DLD1 (cell line): ENCODE results near the gene LRFN5.
"Not testable (repeated sequence)": the region's sequence is repeated elsewhere in the genome, so short reads cannot be mapped to it uniquely, and the experiment has no call there.

Experiments used
- in situ Hi-C: cut with HindIII; loops from 2 replicates; pipeline ENCODE4 v1.10.0; 2017; ENCODE audit warnings: low sequenced_read_pairs

The LRFN5 gene

DNA sequence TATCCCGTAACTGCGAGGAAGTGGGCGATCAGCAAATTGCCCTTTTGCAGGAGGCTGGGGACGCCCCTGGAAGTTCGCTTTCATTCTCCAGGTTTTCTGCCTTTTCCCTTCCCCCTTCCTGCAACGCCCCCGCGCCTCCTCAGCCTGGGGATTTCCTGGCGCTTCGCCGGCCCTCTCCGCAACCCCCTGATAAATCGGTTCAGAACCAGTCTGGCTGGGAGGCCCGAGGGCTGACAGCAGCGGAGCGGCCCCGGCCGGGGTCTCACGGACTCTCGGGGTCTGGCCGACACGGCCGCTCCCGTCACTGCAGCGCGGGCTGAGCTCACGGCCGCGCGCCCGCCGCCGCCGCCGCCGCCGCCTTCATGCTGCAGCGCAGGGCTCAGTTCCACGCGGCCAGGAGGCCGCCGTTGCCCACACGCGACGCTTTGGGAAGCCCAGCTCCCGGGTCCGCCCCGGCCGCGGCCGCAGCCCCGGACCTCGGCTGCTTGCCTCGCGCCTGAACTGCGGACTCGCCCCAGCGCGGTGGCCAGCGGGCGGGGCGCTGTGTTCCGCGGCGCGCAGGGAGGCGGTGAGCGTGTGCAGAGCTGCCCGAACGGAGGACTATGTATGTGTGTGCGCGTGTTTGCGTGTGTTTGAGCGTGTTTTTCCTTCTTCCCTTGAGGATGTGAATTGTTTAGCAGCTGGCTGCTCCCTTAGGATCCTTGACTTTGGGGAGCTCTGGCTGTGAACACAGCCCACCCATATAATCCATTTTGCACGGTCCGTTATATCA lies at the start of gene LRFN5:
TSS of gene LRFN5 (plus strand) at position 345 of the 772 bp plus-strand sequence.
- in situ Hi-C loops, result no loop called here

DNA sequence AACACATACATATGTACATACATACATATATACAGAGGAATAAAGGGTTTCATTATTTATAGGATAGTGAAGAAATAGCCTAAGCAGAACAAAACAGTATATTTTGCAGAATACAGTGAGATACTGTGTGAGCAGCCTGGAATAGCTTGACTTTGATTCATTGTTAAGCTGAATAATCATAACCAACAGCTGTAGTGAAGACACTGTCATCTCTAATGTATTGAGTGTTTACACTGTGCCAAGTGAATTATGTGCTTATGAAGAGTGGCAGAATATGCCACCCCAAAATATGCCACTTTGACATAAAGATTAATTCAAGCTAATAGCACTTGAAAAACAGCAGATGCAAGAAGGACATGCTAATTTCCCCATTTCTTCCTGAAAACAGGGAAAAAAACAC lies 48.2 kb upstream of the LRFN5 start:
- in situ Hi-C loops, result no loop called here

DNA sequence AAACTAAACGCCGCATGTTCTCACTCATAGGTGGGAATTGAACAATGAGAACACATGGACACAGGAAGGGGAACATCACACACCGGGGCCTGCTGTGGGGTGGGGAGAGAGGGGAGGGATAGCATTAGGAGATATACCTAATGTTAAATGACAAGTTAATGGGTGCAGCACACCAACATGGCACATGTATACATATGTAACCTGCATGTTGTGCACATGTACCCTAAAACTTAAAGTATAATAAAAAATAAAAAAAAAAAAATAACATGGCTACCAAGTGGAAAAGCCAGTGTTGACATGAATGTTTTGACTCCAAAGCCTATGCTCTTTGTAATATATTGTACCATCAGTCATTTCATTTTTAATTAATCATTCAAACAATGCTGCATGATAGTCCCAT lies 39.8 kb upstream of the LRFN5 start:
- in situ Hi-C loops, result not testable (repeated sequence)

DNA sequence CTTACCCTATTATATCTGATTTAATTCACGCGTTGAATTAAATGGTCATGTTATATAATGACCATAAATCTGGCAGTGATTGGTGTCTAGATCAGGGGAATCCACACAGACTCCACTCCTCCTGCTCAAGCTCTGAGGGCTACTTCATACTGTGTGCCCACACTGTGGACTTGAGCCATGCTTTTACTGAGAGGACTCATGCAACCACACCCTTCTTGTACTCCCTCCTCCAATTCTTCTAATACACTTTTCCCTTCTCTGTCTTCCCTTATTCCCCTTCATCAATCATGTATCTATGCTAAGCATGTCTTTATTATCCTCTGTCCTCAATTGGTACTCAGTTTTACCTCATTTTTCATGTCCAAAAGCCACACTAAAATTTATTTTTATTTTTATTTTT lies 37.7 kb upstream of the LRFN5 start:
- in situ Hi-C loops, result no loop called here

DNA sequence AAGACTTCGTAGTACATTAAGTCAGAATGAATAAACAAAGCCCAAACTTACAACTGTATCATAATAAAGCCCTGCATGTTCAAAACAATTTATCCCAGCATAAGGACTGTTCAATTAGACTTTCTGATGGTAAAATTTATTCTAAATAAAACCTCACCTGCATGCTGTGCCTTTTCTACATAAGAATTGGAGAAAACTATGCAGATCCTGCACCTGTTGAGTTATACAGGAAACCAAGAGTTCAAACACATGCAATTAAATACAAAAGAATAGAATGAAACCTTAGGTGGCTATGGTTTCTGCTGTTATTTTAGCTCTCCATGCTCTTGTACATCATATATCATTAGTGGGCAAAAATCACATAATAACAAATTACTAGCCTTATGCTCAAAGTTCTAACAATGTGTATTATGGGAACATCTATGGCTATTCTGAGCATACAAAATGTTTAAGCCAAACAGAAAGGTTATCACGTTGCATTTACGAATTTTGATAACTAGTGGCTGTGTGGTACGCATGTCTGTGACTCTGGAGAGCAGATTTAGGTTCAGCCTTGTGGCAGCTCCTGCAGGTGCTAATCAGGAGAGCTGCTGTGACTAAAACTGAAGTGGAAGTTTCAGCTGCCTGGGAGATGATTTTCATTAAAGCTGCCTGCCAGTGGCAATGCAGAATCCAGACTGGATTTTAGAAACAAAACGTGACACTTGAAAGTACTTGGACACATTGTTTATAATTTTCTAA lies 36.1 kb upstream of the LRFN5 start:
- in situ Hi-C loops, result no loop called here

DNA sequence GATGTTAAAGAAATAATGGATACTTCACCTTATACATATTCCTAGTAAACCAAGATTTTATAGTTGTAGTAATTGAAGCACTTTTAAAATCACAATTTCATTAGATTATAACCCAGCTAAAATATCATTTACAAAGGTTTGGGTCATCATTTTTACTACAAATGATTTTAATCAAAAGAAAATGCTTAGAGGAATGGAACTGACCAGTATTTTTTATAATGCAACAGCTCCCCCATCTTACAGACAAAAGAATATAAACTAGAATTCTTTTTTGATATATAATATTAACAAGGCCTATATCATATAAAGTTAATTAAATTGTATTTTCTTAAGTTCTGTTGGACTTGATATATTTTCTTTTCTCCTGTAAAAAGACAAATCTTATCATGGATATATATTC lies 20.4 kb upstream of the LRFN5 start:
- in situ Hi-C loops, result no loop called here

DNA sequence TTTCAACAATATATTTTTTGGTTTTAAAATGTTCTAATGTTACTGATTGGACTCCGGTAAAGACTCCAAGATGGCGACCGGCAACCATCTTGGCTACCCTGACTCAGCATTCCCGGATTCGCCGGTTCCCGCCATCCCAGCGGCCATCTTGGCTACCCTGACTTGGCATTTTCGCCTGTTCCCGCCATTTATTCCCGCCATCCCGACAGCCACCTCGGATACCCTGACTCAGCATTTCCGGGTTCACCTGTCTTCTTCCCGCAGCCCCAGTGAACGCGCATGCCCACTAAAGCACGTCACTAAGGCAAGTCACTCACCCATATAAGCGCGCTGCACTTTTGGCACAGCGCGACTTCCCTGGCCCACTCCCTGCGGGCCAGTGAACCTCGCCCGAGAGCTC lies 9.0 kb upstream of the LRFN5 start:
- in situ Hi-C loops, result no loop called here

DNA sequence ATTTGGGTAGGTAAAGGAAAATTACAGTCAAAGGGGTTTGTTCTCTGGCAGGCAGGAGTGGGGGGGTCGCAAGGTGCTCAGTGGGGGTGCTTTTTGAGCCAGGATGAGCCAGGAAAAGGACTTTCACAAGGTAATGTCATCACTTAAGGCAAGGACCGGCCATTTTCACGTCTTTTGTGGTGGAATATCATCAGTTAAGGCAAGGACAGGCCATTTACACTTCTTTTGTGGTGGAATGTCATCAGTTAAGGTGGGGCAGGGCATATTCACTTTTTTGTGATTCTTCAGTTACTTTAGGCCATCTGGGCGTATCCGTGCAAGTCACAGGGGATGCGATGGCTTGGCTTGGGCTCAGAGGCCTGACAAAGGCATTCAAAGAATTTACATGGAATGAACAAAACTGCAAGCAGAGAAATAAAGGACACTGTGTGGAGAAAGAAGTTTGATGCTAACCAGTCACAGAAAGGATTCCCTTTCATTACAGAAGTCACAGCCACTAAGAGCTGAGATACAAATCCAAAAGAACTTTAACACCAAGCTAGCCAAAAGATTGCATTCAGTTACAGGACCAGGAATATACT lies 6.8 kb upstream of the LRFN5 start:
- in situ Hi-C loops, result not testable (repeated sequence)

DNA sequence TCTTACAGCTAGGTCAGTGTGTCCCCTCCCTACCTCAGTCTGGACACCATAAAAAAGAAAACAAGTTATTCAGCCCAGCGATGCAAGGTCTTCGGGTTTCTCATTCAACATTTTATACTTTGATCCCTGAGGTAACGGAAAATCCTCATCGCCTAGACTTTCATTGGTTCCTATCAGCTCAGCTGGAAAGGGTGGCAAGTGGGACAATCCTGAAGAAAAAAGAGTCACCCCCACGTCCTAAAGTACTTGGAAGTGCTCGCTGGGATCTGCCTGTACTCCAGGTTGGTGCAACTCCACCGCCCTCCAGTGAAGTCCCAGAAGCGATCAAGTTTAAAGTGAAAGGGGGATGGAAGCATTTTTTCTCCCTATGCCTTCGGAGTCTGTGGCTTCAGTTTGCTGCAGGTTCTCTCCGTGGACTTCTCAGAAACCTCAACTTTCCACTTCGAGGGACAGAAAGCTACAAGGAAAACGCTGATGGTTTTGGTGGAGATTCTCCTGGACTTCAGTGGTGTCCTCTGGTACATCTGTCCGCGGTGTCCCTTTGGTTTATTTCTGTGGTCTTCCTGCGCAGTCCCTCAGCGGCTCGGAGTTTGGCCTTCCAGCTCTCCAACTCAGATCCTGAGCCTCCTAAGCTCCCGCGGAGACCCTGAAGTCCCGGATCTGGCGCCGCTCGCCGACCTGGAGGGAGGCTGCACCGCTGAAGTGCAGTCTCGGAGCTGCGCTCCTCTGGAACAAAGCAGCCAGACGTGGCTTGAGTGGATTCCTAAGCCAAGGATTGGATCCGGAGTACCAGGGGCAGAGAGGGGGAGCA lies 1.8 kb upstream of the LRFN5 start:
- in situ Hi-C loops, result no loop called here

DNA sequence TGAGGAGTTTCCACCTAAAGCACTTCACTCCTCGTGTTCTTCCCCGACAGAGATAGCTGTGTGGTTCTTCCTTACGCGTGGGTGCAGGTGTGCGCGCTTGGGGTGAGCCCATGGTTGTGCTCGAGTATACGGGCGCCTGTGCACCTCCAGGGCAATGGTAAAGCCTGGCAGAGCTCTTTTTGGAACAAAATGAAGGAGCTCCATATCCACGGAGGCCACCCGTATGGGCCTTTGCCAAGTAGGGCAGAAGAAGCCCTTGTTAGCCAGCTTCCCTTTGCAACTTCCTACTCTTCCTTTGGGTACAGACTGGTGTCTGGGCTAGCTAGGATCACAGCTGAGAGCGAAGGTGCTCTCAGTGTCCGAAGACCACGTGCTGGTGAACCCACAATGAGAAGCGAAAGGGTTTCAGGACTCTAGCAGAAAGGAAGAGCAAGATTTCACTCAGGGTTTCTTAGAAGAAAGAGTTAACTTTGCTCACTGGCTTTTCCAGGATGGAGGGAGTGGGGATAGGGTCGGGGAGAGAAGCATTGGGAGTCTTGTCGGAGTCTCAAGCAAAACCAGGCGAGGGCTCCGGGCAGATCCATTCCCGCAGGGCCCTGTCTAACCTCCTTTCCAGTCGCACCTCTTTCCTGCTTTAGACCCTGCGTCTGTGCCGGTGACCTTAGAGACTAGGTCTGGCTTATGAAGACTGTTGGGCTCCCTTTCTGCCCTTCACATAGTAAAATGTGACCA lies 960 bp upstream of the LRFN5 start:
- in situ Hi-C loops, result no loop called here

DNA sequence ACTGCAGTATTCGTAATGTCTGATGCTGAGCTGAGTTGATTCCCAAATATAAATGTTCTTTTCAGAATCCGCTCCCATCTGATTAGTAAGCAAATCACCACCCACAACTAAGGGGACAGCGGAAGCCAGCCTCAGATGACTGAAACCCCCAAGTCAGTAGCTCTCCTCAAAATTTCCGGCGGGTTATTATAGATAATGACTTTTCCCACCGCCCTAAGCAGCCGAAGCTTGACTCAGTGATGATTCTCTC lies 469 bp upstream of the LRFN5 start:
- in situ Hi-C loops, result no loop called here

DNA sequence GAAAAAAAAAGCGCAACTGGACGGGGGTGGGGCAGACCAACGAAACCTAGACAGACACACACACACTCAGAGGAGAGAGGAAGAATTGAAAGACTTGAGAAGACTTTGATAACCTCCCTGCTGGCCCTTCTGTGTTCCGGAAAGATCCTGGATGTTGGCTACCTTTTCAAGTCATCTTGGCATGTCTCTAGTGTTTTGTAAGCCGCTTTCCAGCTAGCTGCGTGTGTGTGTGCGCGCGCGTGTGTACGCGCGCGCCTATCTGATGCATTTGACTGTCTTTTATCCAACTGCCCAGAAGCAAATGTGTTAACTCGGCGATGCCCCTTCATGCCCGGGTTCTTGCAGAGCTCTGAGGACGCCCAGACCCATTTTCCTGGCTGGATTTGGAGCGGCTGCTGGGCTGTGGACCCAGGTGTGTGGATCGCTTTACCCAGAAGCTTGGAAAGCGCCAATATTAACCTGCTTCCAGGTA lies 664 bp downstream of the LRFN5 start:
- in situ Hi-C loops, result no loop called here

DNA sequence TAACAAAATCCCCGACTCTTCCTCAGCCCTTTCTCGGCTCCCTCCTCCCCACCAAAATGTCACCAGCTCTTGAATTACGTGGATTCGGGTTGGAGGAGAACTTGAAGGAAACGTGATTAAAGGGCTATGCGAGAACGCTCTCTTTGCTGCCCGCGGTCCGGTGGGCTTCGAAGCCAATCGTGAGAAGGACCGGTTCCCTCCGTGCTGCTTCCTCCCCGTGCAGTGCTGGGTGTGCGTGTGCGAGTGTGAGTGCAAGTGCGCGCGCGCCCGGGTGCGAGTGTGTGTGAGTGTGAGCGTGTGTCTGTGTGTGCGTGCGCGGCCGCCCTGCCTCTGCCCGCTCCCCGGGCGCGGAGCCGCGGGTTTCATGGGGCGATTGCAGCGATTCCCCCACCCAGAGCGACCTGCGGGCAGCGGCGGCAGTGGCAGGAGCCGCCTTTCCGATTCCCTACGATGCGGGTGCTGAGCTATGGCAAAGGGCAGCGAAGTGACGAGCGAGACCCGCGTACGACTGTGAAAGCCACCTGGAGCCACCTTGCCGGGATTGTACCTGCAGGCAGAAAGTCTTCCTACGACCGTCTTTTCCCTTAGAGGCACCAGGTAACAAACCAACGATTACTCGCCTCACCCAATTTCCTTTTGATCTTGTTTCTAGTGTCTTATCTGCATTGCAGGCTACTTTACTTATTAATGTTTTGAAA lies 1.4 kb downstream of the LRFN5 start:
- in situ Hi-C loops, result no loop called here

DNA sequence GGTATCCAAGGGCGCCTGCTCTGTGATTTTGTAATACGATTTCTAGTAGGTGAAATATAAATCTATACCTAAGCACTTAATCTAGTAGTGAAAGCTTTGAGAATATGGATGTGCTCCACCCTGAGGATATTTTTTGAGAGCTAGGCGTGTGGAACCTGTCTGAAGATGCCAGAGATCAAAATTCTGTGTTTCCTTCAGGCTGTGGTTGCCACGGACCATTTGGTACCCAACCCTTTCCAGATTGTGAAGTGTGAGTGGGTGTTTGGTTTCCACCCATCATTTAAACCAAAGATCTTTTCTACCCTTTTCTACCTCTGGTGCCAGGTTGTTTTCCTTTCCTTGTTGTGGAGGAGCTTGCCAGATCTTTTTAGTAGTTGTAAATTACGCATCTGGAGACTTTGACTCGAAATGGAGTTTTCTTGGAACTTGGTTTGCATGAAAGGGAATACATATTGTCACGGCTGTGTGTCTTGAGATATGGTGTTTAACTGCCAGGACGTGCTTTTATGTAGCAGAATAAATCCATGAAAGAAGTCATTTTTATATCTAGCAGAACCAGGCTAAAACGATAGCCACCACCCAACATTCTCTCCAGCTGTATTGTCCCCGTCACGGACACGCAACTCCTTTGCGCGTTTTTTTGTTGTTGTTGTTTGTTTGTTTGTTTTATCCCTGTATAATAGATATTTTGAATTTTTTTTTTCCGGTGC lies 2.2 kb downstream of the LRFN5 start:
- in situ Hi-C loops, result no loop called here

DNA sequence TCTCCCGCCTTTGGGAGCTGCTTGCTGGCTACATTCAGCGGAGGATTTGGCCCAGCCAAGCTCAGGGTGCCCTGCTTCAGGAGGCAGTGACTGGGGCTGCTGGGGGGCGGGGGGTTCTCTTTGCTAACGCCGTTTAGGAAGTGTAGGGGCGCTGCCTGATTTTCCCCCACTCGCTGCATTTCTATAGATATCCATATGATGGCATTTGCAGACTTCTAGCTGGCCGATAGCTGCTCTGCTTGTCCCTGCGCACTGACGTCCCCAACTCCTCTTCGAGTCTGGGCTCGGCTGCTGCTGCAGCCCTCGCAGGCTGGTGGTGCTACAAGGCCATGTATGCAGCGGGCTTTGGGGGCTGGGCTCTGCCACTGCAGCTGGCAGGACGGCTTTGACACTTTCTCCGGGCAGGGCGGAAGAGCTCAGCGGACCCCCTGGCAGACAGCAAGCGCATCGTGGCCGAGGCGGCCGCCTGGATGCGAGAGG lies 3.1 kb downstream of the LRFN5 start:
- in situ Hi-C loops, result no loop called here

DNA sequence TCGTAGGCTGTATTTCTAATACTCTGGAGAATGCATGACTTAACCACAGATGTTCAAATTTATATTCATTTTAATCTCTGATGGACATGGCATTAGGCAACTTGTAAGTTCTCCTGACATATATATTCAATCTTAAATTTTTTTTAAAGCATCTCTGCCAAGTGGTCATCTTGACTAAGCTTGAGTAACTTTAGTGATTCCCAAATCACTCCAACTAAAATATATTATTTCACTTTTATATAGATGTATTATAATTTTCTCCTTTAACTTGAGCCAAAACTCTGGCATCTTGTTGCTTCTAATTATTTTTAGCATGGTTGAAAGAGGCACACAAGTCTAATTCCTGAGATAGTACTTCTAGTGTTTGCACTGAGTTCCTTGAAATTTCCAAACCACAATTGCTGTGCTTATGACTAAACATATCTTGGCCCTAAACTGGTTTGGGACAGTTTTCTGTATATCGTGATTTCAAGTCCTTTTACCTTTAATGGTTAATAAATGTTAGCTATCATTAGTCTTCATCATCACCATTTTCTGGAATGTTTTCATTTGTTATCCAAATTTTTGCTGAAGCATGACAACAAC lies 8.4 kb downstream of the LRFN5 start:
- in situ Hi-C loops, result no loop called here

DNA sequence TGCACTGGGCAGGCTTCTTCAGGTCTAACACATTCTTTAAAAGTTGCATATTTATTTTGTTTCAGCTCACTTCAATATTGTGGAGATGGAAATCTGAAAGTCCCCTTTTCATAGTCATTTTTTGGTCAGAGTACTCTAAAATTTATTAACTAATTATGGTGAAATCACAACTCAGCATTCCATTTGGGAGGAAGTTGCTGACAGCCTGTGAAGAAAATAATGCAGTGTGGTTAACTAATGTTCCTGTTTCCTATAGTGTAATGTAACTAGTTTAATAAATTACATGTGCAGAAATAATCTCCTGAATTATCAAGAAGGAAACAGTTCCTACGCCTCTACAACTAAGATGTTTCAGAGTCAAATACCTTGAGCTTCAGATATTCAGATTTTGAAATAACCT lies 17.1 kb downstream of the LRFN5 start:
- in situ Hi-C loops, result no loop called here

DNA sequence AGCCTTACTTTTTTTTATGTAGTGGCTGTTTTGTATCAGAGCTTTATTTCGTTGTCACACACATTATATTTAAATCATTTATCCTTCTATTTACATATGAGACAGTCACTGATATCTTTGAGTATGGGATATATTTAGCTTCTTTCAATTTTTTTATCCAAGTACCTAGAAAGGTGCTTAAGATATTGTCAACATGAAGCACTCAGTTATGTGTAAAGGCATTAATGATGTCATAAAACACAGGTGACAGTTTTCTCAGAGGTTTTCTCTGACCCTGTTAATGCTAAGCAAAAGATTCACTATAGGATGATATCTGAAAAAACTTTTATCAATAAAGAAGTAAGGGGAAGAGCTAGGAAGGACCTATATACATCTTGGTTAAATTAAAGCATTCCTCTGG lies 23.2 kb downstream of the LRFN5 start:
- in situ Hi-C loops, result no loop called here

DNA sequence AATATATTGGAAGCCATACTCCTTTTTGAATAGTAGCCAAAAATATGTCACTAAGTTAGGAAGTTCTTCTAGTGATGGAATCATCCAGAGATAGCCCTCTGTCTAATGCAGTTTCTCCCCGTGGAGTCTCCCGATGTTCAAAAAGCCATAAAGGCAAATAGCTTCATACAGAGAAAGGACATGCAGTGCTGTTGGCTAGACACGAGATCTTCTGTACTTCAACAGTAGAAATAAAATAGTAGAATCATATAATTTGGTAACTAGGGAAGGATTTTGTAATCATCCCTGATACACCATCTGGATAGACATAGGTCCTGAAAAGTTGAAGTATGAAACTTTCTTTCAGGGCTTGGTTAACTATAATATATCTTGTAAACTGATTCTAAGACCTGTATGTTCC lies 27.6 kb downstream of the LRFN5 start:
- in situ Hi-C loops, result no loop called here
